Omental fat pad (tissue), 4 donors: Measurements from ENCODE around the gene LITAF. TPM values are rescaled to one million over a fixed set of nuclear protein-coding genes. Genes with fewer than 3 reads are reported as not detected.
"Not testable (repeated sequence)": the region's sequence is repeated elsewhere in the genome, so short reads cannot be mapped to it uniquely, and the experiment has no call there.

Source experiments
- ATAC-seq: fragments of 150-250 bp; one replicate; pipeline ENCODE4 v1.9.1; 2016; ENCODE audit warnings: mild to moderate bottlenecking, moderate library complexity; ENCODE audit not compliant: low FRiP score
- DNase-seq: peaks from one replicate; pipeline ENCODE4 v3.0.0-alpha.2; 2019; ENCODE audit warnings: low spot score
- CTCF ChIP-seq, 3 donors: fragments of 450-650 bp; IDR thresholded peaks; one replicate each; pipeline ENCODE4 v1.5.1; 2016 to 2017; ENCODE audit warnings: antibody characterized with exemption in 3 of 3, mild to moderate bottlenecking in 3 of 3, moderate library complexity in 2 of 3
- total RNA-seq, 4 donors: library from RNA; depleted of rRNA; stranded (reverse); fragments of >200 nt; gene quantifications; one replicate each; pipeline ENCODE4 v1.1.0, GENCODE V29; 2016

The LITAF gene
- total RNA-seq, 4 donors from 2014 or later: 69.8 to 196 (median 103) TPM

- no peak for ATAC-seq
- DNase-seq: no peak
- TF ChIP-seq CTCF (IDR thresholded peaks at IDR 0.05): no peak
Measured at GRCh38 chr16:11605891-11606290, 19.2 kb upstream of the LITAF start.

DNA sequence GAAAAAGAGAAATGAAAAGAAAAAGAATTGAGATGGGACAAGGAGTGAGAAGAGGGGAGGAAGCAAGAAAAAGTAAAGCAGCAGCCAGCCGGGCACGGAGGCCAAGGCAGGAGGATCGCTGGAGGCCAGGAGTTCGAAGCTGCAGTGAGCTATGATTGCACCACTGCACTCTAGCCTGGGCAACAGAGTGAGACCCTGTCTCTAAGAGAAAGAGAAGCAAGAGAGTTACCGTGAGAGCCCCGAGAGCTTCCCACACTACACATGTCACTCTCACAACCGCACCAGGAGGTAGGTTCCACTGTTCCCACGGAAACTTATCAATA is 18.8 kb upstream of the LITAF start:
- no peak for TF ChIP-seq CTCF (IDR thresholded peaks at IDR 0.05)
- DNase-seq: no peak
- ATAC-seq: no peak

DNA sequence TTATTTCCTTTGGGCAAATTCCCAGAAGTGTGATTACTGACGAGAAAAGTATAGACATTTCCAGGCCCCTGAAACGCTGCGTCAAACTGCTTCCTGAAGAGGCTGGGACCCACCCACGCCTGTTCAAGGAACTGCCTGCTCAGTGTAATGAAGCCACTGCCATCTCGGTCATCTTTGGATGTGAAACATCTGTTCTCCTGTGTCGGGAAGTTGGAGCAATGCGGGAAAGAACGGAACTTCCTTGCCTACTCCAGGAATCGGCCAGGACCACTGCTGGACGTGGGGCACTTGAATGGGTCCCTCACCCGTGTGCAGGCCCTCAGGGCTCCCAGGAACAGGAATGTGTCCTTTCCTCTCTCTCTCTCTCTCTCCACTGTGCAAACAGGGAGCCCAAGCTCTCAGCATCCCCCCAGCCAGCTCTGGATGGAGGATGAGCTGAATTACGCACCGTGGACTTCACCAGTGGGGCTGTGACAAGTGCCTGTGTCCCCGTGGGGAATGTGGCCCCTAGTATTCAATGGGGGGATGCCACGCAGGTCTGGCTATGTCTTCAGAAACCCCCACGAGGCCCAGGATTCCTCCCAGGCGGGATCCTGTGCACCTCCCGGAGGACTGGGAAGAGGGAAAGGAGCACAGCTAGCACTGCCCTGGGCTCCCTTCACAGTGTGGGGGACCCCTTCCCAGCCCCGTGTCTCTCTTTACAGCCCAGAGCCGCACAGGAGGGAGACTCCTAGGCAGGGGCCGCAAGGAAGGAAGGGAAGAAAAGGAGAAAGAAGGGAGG is 18.3 kb upstream of the LITAF start:
- DNase-seq: no peak

DNA sequence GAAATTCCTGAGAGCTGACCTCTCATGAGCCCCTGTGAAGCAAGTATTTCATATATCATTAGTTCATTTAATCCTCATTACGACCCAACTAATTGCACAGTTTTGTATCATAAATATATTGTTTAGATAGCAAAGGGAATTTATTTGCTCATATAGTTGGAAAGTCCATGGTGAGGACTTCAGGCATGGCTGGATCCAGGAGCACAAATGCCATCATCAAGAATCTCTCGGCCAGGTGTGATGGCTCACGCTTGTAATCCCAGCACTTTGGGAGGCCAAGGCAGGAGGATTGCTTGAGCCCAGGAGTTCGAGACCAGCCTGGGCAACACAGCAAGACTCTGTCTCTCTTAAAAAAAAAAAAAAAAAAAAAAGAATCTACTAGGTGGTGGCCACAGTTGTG is 17.6 kb upstream of the LITAF start:
- not testable (repeated sequence) for DNase-seq

More for the DNA sequence above, 18.3 kb upstream of the LITAF start:
- ATAC-seq: peak; percentile 39
- no peak for TF ChIP-seq CTCF (IDR thresholded peaks at IDR 0.05)

GRCh38 chr16:11603331-11603750 is 16.6 kb upstream of the LITAF start:
- no peak for TF ChIP-seq CTCF (IDR thresholded peaks at IDR 0.05)
- DNase-seq (no peak), ATAC-seq (no peak)

More for the DNA sequence above, 17.6 kb upstream of the LITAF start:
- not testable (repeated sequence) for ATAC-seq

GRCh38 chr16:11602321-11602720 is 15.6 kb upstream of the LITAF start:
- no peak for DNase-seq
- no peak for TF ChIP-seq CTCF (IDR thresholded peaks at IDR 0.05)
- no peak for ATAC-seq

- ATAC-seq (no peak), DNase-seq (no peak)
- no peak for TF ChIP-seq CTCF (IDR thresholded peaks at IDR 0.05)
Measured at GRCh38 chr16:11601911-11602310, 15.2 kb upstream of the LITAF start.
